ENCODE data around the gene UBE4B.
A peak's percentile ranks its signal among the peaks of the same experiment; 100 is the strongest.
"Not testable (repeated sequence)": the region's sequence is repeated elsewhere in the genome, so short reads cannot be mapped to it uniquely, and the experiment has no call there.

The UBE4B gene

DNA sequence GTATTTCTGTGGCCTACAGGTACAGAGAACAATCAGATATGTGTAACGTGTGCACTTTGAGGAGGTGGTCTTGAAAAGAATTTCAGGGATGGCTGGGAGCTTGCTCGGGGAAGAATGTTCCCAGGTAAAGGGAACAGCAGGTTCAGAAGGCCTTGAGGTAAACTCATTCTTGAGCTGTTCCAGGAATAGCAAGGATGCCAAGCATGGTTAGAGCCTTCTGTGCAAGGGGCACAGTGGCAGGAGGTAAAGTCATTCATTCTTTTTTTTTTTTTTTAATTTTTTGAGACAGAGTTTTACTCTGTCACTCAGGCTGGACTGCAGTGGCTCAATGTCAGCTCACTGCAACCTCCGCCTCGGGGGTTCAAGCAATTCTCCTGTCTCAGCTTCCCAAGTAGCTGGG lies 10.0 kb downstream of the UBE4B start:
- DNase-seq = no peak

DNA sequence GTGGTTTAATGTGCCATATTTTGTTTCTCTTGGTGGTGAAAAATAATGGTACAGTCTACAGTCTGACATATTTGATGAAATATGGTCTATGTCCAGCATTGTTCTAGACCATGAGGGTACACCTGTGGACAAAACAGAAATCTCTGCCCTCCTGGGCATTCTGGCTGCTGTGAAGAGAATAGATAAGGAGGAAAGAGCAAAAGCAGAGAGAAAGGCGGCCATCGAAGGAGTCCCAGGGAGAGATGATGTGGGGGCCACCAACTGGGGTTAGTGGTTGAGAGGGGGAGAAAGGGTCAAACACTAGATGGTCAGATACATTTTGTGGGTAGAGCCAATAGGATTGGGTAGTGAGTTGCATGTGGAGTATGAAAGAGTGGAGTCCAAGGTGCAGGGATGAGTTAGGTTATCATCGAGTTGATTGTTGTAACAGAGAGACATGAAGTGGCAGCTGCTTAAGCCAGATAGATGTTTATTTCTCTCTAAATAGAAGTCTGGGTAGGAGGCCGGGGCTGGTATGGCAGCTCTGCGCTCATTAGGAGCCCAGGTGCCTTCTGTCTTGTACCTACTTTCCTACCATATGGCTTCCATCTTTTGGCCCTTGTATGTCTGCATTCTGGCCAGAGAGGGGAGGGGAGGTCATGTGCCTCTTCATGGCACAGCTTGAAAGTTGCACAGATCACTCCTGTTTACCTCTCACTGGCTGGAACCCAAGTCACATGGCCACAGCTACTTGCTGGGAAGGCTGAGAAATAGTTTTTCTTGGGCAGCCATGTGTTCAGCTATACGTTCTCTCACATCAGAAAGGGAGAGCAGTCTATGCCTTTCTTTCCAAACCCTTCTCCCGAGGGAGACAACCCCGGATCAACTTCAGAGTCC lies 13.0 kb downstream of the UBE4B start:
- no peak for DNase-seq

DNA sequence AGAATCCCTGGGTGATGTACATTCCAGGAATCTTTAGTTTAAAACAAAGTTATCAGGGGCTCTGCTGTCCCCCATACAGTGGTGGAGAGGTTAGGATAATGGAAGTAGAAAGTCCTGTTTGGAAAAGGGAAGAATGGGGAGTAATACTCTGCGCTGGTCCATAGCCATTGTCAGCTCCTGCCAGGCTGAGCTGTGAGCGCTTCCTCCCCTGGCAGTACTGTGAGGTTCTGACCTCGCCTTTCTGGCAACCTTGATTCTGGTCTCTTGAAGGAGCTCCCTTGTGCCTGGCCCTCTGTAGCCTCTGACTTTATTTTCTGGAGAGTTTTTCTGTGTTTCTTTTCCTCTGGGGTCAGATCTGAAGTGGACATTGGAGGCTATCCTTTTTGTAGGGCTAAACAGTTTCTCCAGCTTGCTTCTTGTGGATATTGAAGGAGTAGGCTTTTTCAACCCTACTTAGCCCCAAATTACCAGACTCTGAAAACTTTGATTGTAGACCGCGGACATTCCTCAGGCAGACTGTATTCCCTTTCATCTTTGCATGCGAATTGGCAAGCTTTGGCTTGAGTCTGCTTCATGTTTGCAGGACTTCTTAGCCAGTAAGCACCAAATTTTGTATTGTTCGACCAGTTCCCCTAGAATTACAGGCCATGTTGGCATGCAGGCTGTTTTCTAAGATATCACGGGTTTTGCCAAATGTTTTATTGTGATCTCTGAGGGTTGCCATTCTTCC lies 13.8 kb downstream of the UBE4B start:
- no peak for DNase-seq

DNA sequence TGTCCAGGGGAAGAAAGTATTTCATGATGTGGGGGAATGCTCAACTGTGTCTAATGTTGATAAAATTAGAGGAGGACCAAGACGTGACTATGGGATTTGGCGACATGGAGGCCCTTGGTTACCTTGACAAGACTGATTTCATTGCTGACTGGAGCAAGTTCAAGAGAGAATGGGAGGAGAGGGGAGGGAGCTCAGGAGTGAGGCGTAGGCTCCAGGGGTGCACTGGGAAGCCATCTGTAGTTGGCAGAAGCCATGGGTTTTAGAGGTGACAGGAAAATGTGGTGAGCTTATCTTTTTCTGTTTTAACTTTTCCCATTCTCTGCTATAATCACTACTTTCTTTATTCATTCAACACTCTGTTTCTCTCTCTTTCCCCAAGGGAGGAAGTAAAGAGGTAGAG lies 15.8 kb downstream of the UBE4B start:
- DNase-seq = no peak

DNA sequence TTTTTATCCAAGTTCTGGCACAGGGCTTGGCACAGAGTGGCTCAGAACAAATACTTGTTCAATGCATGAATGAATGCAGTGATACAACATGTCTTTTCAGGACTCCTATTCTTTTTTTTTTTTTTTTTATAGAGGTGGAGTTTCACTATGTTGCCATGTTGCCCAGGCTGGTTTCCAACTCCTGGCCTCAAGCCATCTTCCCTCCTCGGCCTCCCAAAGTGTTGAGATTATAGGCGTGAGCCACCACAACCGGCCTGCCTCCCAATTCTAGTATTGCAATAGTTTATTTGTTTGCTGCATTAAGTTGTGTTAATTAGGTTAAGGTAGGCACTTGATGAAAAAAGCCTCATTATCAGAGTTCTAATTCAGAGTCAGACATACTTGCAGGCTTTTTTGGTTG lies 17.9 kb downstream of the UBE4B start:
- no peak for DNase-seq

DNA sequence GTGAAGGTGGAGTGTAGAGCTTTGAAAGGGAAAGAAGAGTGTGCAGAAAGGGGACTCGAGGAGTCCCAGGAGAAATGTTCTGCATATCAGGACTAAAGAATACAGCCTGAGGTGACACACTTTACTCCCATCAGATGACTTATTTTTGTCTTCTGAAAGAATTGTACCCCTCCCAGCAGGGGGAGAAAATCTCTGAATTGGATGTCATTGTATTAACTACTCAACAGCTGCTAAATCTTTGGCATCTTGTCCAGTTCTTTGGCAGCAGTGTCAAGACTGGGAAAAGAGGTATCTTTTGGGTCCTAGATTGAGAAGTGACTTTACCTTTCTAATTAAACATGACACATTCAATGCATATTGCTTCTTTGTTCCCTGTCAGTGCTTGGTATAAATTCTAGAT lies 18.9 kb downstream of the UBE4B start:
- no peak for DNase-seq

DNA sequence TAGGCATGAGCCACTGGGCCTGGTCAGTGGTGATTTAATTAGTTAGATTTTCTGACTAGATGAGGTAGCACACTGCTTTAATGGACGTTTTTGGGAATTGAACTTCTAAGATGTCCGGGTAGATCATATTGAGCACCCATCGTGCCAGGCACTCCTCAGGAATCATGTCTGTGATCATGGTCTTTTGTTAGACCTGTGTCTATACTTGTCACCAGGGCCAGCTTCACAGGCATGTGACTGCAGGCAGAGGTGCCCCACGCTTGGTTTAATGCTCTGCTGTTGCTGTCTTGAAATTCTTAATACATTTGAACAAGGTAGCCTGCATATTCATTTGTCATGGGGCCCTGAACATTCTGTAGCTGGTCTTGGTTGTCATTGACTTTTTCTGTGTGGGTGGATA lies 19.6 kb downstream of the UBE4B start:
- DNase-seq = no peak

DNA sequence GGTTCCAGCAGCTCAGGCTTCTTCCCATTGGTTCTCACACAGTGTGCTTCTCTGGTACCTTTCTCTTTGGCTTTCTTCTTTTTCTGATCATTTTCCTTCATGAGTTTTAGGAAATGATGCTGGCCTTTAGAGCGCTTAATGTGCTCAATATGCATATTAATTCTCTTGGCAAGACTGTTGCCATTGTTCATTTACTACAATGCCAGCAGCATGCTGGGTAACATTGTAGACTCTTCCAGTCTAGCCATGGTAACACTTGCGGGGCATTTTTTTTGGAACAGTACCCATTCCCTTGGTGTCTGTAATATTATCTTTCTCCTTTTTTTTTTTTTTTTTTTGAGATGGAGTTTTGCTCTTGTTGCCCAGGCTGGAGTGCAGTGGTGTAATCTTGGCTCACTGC lies 21.7 kb downstream of the UBE4B start:
- DNase-seq = no peak

DNA sequence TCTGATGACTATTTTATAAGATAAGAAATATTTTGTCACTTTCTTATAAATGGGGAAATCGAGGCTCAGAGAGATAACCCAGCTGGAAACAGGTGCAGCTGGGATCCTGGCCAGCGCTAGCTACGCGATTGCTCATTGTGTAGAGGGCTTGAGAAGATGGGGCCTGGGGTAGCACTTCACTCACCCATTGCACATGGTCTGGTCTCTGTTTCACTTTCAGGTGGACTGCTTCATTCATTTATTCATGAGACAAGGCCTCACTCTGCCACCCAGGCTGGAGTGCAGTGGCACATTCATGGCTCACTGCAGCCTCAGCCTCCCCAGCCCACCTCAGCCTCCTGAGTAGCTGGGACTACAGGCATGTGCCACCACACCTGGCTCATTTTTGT lies 23.8 kb downstream of the UBE4B start:
- DNase-seq = peak in 1 of 3 donors; percentile 10

DNA sequence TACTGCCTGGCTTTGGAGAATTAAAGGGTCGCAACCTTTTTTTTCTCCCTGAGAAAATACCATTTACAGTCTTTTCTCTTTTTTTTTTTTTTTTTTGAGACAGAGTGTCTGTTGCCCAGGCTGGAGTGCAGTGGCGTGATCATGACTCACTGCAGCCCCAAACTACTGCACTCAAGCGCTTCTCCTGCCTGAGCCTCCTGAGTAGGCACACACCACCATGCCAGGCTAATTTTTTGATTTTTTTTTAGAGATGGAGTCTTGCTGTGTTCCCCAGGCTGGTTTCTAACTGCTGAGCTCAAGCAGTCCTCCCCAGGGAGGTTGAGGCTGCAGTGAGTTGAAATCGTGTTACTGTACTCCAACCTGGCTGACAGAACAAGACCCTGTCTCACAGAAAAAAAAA lies 24.6 kb downstream of the UBE4B start:
- DNase-seq = peak; percentile 66 to 70 (median 67)

DNA sequence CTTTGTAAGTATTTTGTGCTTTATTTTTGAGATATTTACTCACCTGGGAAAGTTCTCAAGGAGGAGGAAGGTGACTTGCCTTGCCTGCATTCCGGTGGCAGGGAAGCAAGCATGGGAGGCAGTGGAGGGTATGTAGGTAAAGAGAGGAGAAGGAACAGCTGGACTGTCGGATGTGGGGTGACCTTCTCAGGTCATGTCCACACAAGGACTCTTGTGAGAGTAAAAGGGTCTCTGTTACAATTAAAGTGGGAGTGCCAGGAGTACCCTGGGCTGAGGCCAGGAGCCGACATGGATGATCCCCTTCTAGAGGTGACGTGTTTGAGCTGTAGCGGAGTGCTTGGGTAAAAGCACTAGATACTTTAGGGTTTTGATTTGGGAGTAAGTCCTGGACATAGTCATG lies 25.0 kb downstream of the UBE4B start:
- DNase-seq = no peak

DNA sequence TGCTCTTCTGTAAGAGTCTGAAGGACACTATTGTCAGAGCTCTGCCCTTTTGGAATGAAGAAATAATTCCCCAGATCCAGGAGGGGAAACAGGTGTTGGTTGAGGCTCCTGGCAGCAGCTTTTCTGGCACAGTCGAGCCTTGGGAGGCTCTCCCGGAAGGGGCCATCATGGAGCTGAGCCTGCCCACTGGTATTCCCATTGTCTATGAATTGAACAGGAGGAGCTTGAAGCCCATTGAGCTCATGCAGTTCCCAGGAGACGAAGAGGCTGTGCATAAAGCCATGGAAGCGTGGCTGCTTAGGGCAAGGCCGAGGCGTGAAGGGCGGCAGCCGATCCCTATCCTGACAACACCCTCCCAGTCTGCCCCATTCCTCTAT lies 26.6 kb downstream of the UBE4B start:
- DNase-seq = no peak

DNA sequence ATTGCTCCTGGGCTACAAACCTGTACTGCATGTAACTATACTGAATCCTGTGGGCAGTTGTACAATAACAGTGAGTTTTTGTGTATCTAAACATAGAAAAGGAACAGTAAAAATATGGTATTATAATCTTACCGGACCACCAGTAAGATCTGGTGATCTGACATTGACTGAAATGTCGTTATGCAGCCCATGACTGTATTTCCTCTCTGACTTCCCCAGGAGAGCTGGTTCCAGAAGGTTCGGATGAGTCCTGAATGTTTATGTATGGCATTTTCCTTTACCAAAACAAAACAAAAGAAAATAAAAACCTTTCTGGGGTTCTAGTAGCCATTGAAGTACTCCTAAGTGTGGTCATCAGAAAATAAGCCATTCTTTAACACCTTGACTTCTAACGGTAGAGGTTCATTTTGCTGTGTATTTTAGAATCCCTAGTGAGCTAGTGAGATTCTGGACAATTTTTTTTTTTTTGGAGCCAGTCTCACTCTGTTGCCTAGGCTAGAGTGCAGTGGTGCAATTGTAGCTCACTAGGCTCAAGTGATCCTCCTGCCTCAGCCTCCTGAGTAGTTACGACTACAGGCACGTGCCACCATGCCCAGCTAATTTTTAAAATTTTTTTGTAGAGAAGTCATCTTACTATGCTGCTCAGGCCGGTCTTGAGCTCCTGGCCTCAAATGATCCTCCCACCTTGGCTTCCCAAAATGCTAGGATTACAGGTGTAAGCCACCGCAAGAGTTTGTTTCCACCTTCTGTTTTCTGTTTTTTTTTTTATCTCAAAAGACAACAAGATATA lies 27.7 kb downstream of the UBE4B start:
- no peak for DNase-seq

DNA sequence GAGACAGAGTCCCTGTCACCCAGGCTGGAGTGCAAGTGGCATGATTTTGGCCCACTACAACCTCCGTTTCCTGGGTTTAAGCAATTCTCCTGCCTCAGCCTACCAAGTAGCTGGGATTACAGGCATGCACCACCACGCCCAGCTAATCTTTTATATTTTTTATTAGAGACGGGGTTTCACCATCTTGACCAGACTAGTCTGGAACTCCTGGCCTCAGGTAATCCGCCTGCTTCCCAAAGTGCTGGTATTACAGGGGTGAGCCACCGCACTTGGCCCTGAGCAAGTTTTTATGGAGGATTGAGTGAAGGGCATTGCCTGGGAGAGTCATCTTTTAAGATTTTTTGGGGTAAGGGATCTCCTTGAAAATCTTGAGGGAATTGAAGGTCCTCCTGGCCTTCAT lies 28.5 kb downstream of the UBE4B start:
- no peak for DNase-seq

DNA sequence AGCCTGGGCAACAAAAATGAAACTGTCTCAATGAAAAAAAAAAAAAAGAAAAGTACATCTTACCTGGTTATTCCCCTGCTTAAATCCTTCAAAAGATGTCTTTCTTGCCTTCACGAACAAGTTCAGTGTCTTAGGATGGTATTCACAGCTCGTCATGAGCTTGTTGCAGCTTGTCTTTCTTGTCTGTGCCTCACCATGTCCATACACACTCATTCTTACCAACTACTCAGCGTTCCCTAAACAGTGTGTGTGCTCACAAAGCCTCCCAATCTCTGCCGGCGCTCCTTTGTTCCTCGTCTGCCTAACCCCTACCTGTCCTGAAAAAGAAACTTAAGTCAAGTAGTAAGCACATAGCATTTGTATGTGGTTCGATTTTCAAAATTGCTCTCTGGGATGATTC lies 31.1 kb downstream of the UBE4B start:
- no peak for DNase-seq

DNA sequence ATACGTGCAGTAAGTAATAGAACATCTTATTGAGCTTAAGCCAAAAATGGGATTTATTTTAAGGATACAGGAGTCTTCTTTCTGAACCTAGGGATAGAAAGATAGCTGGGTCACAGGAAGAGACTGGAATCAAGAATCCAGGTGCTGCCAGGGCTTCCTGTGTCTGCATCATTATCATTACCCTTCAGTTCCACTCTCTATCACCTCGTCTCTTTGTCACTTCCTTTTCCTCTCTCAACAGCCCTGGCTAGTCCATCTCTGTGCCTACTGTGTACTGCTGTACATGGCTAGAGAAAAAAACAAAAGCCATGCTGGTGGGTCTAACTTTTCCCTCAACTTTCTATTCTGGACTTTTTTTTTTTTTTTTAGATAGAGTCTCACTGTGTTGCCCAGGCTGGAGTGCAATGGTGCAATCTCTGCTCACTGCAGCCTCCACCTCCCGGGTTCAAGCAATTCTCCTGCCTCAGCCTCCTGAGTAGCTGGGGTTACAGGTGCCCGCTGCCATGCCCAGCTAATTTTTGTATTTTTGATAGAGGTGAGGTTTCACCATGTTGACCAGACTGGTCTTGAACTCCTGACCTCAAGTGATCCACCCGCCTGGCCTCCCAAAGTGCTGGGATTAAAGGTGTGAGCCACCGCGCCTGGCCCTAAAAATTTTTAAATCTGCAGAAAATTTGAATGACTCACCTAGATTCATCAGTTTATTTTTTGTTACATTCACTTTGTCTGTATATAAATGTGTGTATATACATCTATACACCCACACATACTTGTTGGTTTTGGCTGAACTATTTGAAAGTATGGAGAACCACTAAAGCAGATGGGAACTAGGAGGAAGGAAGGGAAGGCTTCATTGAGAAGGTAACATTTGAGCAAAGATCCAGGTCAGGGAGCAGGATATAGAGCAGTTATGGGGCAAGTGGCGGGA lies 31.9 kb downstream of the UBE4B start:
- DNase-seq = no peak

DNA sequence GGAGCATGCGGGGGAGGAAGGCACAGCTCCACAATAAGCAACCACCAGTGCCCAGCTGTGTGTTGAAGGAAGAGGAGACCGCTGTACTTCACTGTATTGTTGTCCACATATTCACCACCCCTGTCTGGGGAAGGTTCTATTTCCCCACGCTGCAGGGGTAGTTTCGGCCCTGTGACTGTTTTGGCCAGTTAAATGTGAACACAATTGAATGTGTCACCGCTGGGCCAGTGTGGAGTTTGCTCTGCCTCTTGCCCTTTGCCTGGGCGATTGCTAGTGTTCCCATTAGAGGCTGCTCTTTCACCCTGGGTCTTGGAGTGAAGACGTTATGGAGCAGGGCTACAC lies 32.6 kb downstream of the UBE4B start:
- DNase-seq = peak; percentile 80 to 82 (median 81)

DNA sequence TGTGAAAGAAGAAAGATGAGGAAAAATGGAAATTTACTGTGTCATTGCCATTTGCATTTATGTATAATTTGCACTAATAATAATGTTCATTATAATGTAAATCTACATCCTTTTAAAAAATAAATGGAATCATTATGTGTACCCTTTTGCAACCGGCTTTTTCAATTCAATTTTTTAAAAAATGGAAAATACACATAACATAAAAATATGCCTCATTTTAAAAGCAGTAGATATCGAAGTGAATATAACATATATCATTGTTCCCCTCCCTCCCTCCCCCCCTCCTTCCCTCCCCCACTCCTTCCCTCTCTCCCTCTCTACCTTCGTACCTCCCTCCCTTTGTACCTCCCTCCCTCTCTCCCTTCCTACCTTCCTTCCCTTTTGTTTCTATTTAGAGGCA lies 33.0 kb downstream of the UBE4B start:
- DNase-seq = no peak

DNA sequence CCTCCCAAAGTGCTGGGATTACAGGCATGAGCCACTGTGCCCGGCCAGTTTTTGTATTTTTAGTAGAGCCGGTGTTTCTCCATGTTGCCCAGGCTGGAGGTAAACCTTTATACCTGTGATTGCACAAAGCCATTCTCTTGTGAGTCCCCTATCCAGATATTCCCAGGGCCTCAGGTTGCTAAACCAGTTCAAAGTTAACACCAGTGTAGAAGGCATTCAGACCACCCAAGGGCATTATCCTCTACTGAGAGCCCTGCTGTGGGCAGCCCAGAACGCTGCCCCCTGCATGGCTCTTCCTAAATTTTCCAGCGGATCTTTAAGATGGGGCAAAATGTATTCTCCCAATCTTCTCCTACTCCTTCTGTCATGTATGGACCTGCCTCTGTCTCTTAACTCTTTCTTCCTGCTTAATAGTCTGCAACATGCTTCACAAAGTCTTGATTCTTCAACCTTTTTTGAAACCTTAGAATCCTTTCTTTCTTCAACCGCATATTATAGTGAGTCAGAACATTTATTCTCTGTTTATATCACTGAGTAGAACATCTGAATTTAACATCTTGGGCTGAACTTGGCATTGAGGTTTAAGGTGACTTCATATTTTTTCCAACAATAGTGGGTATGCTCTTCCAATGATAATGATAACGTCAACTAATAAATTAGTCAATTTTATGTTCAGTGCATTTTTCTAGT lies 36.0 kb downstream of the UBE4B start:
- DNase-seq = no peak

DNA sequence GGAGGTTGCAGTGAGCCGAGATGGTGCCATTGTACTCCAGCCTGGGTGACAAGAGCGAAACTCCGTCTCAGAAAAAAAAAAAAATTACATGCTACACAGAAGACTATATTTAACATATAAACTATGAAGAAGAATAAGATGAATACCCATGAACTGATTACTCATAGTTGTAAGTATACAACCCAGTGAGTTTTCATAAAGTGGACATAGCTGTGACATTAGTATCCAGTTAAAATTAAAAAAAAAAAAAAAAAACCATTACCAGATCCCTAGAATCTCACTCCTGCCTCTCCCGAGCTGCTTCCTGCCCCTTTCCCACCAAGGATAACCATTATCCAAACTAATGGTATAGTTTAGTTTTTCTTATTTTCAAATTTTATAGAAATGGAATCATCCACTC lies 37.4 kb downstream of the UBE4B start:
- DNase-seq = no peak

DNA sequence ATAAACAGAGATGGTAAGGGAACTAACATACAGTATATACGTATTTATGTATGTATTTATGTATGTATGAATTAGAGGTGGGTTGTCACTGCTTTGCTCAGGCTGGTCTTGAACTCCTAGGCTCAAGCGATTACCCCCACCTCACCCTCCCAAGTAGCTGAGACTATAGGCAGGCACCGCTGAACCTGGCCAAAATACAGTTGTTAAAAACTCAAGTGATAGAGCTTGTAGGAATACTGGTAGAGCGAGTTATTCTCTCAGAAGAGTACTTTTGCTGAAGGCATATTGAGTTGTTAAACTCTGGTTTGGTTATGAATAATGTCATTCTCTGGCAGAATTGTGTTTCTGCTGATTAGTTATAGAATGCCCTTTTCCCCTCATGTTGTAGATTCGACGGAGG lies 38.9 kb downstream of the UBE4B start:
- no peak for DNase-seq

DNA sequence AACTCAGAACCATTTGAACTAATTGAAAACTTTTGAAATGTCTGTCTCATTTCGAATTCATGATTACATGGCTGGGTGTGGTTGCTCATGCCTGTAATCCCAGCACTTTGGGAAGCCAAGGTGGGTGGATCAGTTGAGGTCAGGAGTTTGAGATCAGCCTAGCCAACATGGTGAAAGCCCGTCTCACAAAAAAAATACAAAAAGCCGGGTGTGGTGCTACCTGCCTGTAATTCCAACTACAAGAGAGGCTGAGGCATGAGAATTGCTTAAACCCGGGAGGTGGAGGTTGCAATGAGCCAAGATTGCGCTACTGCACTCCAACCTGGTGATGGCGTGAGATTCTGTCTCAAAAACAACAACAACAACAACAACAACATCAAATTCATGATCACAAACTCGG lies 40.6 kb downstream of the UBE4B start:
- DNase-seq = not testable (repeated sequence)

Data from suppressor macrophage treated with lipopolysaccharide for 1 hour (primary cell).